Neural cell (in vitro differentiated cells): ENCODE data around the gene RGR.

ENCODE experiments used
- CTCF ChIP-seq: fragments of 450-650 bp; IDR thresholded peaks from 2 replicates; pipeline ENCODE4 v1.5.1; 2014; ENCODE audit warnings: antibody characterized with exemption, mild to moderate bottlenecking, moderate library complexity; ENCODE audit not compliant: poor library complexity, severe bottlenecking
- EP300 ChIP-seq: fragments of 450-650 bp; conservative IDR thresholded peaks from 2 replicates; pipeline ENCODE4 v1.6.1; 2014; ENCODE audit warnings: antibody characterized with exemption, mild to moderate bottlenecking, moderate library complexity; ENCODE audit not compliant: poor library complexity, severe bottlenecking
- POLR2AphosphoS5 ChIP-seq: IDR thresholded peaks from 2 replicates; pipeline ENCODE4 v1.6.1; 2012
- RAD21 ChIP-seq: fragments of 450-650 bp; conservative IDR thresholded peaks from 2 replicates; pipeline ENCODE4 v1.6.1; 2014; ENCODE audit warnings: antibody characterized with exemption, mild to moderate bottlenecking, moderate library complexity

GRCh38 chr10:84205049-84205852 lies 39.6 kb upstream of the RGR start:
- TF ChIP-seq RAD21: peak; percentile 70
- peak; percentile 70 for TF ChIP-seq CTCF
- TF ChIP-seq POLR2AphosphoS5: no peak
- no peak for TF ChIP-seq EP300
